Astrocyte of the spinal cord (primary cell): ENCODE measurements around the gene PHLDA2.
A peak's percentile ranks its signal among the peaks of the same experiment; 100 is the strongest.

Experiments
- DNase-seq: peaks from one replicate; pipeline ENCODE4 v3.0.0; 2011; ENCODE audit warnings: low read depth, low spot score
- H3K4me3 ChIP-seq: 2 replicates; pipeline ENCODE4 v1.5.1; 2011; ENCODE audit warnings: low read depth, mild to moderate bottlenecking, low read length, moderate library complexity
- CTCF ChIP-seq: IDR thresholded peaks from 2 replicates; pipeline ENCODE4 v1.5.1; 2012; ENCODE audit warnings: low read depth, mild to moderate bottlenecking, low read length, inconsistent platforms
- in situ Hi-C: cut with HindIII; loops from 2 replicates; pipeline ENCODE4 v1.10.0; 2017; ENCODE audit warnings: low sequenced_read_pairs

Gene PHLDA2

GRCh38 chr11:2929950-2930703 lies 907 bp upstream of the PHLDA2 start:
- peak; percentile 76 for DNase-seq
- peak; percentile 40 for TF ChIP-seq CTCF
- peak overlapping the region; percentile 41 for H3K4me3 ChIP-seq
- in situ Hi-C loops = no loop called here

- in situ Hi-C loops = no loop called here
- peak; percentile 83 for DNase-seq
- no peak for TF ChIP-seq CTCF
- peak overlapping the region; percentile 82 for H3K4me3 ChIP-seq
Measured at GRCh38 chr11:2929531-2929949, 320 bp upstream of the PHLDA2 start.

GRCh38 chr11:2927851-2928604 lies 1.2 kb downstream of the PHLDA2 start:
- TF ChIP-seq CTCF = no peak
- in situ Hi-C loops = no loop called here
- peak; percentile 54 for DNase-seq
- H3K4me3 ChIP-seq = peak overlapping the region; percentile 82

GRCh38 chr11:2927121-2927800 lies 2.0 kb downstream of the PHLDA2 start:
- no peak for TF ChIP-seq CTCF
- no peak for DNase-seq
- H3K4me3 ChIP-seq = peak overlapping the region; percentile 82
- in situ Hi-C loops = no loop called here

GRCh38 chr11:2926611-2927051 lies 2.6 kb downstream of the PHLDA2 start:
- no peak for DNase-seq
- no peak for TF ChIP-seq CTCF
- H3K4me3 ChIP-seq = no peak overlapping the region
- in situ Hi-C loops = no loop called here

GRCh38 chr11:2924821-2925675 lies 4.2 kb downstream of the PHLDA2 start:
- in situ Hi-C loops = no loop called here
- no peak overlapping the region for H3K4me3 ChIP-seq
- no peak for TF ChIP-seq CTCF
- DNase-seq = no peak
